ENCODE data around the gene LDLRAD3.

LDLRAD3 gene

DNA sequence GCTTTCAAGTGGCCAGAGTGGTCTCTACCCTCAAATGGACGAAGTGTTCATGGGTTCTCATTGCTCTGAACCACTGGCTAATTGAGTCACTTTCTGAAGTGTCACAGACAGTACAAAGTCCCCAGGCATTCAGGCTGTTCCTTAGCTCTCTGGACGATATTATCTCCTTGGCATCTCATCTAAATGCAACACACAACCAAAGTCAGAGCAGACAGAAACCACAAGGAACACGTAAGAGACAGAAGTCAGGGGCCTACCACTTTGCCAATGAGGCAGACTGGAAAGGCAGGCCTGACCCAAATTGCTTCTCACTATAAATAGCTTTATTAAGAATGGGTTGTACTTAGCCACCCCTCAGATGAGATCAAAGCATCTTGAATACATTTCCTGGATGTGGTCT, 29.0 kb upstream of the LDLRAD3 start:
- TF ChIP-seq CTCF (IDR thresholded peaks at IDR 0.05; ENCODE audit: low read depth, low read length), result no peak
- H3K4me3 ChIP-seq (ENCODE audit: low read depth, low read length), result no peak overlapping the region

GRCh38 chr11:35916270-35916669, 27.6 kb upstream of the LDLRAD3 start:
- TF ChIP-seq CTCF (IDR thresholded peaks at IDR 0.05; ENCODE audit: low read depth, low read length), result no peak
- no peak overlapping the region for H3K4me3 ChIP-seq (ENCODE audit: low read depth, low read length)

DNA sequence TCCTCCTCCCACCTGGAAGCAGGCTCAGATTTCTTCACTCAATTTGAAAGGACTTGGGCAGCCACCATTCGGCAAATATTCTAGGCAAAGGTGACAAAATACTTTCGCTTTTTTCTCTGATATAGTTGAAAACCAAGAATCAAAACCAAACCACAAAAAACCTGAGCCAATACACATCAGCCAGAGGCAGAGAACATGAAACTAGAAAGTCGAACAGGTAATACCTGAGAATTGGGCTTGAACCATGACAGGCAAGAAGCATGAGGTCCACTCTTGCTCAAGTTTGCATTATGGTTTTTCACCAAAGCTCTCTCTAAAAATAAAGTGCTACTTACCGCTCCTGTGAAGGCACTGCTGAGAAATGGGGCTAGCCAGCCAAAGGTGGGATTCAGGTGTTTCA, 26.2 kb upstream of the LDLRAD3 start:
- no peak overlapping the region for H3K4me3 ChIP-seq (ENCODE audit: low read depth, low read length)
- no peak for TF ChIP-seq CTCF (IDR thresholded peaks at IDR 0.05; ENCODE audit: low read depth, low read length)

DNA sequence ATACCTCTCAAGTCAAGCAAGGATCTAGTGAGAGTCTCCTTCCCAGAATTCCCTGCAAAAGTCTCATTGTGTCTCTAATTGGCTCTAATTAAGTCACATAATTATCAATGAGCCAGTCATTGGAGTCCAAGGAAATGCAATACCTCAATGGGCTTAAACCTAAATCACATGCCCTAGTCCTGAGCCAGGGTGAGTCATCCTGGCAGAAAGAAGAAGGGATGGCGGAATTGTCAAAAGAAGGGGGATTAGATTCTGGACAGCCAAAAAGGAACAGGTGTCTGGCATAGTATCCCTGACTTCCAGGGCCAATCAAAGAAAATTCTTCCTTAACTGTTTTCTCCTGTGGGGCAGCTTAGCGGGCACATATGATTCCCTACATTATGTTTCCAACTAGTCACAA, 25.1 kb upstream of the LDLRAD3 start:
- no peak overlapping the region for H3K4me3 ChIP-seq (ENCODE audit: low read depth, low read length)
- no peak for TF ChIP-seq CTCF (IDR thresholded peaks at IDR 0.05; ENCODE audit: low read depth, low read length)

GRCh38 chr11:35919244-35919643, 24.6 kb upstream of the LDLRAD3 start:
- TF ChIP-seq CTCF (IDR thresholded peaks at IDR 0.05; ENCODE audit: low read depth, low read length), result no peak

DNA sequence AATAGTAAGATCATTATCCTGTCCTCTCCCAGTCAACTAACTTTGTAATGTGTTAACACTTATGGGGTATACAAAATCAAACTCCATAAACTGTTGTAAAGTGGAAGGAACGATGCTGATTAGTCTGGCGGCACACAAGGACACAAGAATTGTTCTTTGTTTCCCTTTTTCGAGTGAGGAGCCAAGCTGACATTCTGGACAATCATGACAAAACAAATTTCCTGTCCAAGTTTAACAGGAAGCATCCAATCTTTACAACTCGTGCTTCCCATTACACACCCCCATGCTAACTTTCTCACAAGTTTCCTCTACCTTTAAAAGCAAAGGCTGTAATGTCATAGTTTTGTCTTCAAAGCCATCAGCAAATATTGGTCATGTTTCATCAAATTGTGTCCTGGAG, 20.4 kb upstream of the LDLRAD3 start:
- no peak overlapping the region for H3K4me3 ChIP-seq (ENCODE audit: low read depth, low read length)
- no peak for TF ChIP-seq CTCF (IDR thresholded peaks at IDR 0.05; ENCODE audit: low read depth, low read length)

More at GRCh38 chr11:35919244-35919643, 24.6 kb upstream of the LDLRAD3 start:
- H3K4me3 ChIP-seq (ENCODE audit: low read depth, low read length), result no peak overlapping the region

DNA sequence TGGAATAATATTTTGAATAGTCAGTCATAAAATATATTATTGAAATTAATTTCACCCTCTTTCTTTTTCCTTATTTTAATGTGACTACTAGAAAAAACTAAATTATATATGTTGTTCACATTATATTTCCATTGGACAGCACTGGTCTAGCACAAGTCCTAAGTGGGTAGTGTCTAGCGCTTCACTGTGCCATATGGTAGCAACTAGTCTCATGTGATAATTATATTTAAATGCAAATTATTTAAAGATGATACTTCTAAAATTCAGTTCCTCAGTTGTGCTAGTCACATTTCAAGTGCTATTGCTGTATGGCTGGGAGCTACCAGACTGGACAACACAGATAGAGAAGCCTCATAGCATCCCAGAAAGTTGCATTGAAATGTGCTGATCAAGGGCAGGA, 19.1 kb upstream of the LDLRAD3 start:
- H3K4me3 ChIP-seq (ENCODE audit: low read depth, low read length), result no peak overlapping the region
- TF ChIP-seq CTCF (IDR thresholded peaks at IDR 0.05; ENCODE audit: low read depth, low read length), result no peak

All from WI38 (cell line).